ENCODE measurements around the gene TSHZ1. TPM values are rescaled to one million over a fixed set of nuclear protein-coding genes. Genes with fewer than 3 reads are reported as not detected.

TSHZ1 gene, protein sequence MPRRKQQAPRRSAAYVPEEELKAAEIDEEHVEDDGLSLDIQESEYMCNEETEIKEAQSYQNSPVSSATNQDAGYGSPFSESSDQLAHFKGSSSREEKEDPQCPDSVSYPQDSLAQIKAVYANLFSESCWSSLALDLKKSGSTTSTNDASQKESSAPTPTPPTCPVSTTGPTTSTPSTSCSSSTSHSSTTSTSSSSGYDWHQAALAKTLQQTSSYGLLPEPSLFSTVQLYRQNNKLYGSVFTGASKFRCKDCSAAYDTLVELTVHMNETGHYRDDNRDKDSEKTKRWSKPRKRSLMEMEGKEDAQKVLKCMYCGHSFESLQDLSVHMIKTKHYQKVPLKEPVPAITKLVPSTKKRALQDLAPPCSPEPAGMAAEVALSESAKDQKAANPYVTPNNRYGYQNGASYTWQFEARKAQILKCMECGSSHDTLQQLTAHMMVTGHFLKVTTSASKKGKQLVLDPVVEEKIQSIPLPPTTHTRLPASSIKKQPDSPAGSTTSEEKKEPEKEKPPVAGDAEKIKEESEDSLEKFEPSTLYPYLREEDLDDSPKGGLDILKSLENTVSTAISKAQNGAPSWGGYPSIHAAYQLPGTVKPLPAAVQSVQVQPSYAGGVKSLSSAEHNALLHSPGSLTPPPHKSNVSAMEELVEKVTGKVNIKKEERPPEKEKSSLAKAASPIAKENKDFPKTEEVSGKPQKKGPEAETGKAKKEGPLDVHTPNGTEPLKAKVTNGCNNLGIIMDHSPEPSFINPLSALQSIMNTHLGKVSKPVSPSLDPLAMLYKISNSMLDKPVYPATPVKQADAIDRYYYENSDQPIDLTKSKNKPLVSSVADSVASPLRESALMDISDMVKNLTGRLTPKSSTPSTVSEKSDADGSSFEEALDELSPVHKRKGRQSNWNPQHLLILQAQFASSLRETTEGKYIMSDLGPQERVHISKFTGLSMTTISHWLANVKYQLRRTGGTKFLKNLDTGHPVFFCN (N-terminal part only)
- total RNA-seq (2022; extraction: Qiagen RNA extraction), result 4.9 to 6.7 TPM (median 6.5 TPM) in 5 replicates

DNA sequence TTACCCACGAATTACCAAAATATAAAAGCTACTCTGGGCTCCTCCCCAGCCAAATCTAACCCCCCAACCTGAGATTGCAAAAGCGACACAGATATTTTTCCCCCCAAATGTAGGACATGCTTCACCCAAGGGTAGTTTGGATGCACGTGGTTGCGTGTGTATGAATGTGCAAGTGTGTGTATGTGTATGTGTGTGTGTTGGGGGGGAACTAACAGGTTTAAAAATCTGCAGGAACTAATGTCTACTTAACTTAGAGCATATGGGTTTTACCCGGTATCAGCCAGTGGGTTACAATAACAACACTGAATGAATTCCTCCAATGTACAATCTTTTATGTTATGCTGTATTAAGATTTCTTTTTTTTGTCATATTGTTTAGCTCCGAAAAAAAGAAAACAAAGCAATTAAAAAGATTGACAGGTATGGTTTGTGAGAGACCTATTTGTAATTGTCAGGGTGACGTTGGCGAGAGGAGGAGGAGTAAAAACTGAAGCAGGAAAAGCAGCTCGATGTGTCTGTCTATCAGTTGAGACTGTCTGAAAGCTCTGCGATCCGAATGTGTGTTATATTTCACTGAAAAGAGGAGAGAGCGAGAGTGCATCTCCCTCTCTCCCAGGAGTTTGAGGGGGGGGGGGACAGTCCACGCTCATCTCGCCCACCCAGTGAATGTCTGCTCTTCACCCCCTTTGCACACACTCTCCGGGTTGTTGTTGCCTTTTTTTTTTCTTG, at the start of gene TSHZ1:
Gene TSHZ1 (plus strand): TSS at position 524 of the 728 bp plus-strand sequence. CDS start 1,080 bp downstream, outside the sequence.

DNA sequence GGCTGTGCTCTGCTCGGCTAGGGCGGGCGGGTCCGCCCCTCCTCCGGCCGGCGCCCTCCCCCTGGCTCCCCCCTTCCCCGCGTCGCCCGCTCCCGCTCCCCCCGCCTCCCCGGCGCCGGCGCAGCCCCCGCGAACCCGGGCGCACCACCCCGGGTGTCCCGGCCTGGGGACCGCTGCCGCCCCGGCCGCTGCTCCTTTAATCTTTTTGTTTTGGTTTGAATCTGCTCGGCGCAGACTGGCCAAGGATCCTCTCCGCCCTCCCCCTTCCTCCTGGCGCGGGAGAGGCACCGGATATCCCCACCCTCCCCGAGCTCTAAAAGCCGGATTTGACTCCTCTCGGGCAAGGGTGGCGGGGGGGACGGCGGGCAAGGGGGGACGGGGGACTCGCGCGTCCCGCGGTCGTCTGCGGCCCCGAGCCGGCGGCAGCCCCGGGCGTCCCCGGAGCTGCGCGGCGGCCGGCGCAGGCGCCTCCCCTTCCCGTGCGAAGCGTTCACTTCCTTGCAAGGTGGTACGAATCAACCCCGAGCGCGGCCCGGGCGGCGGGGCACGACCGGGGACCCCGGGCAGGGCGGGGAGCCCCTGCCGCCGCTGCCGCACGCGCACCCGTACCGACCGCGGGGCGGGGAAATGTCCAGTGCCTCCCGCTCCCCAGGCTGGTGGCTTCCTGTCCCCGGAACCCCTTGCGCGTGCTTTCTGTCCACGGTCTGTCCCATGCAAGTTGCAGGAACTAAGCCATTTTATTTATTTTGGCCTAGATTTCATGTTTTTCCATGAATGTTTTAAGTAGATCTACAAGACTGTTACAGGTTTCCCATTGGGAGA, 1.3 kb upstream of the TSHZ1 start, which contains the start of gene PTGR3:
Gene PTGR3 (minus strand): TSS at position 11 of the 822 bp plus-strand sequence. CDS start 81 bp downstream, outside the sequence.

Other genes with a start within 250 kb of the TSHZ1 start
- gene PTGR3, start 1.7 kb upstream of the TSHZ1 start, total RNA-seq (2022; extraction: Qiagen RNA extraction), result 15.1 to 18.2 TPM (median 17.0 TPM) in 5 replicates
- gene SMIM21, start 216.9 kb downstream of the TSHZ1 start, total RNA-seq (2022; extraction: Qiagen RNA extraction), result not detected in 5 replicates

All from A549 treated with dexamethasone at 1 μM for 4 hours (cell line).